Spleen (tissue), 11 donors: ENCODE measurements around the gene GAPVD1. TPM values are rescaled to one million over a fixed set of nuclear protein-coding genes. Genes with fewer than 3 reads are reported as not detected.

ENCODE experiments used
- DNase-seq: peaks from one replicate; pipeline ENCODE4 v3.0.0-alpha.2; 2020
- H3K27ac ChIP-seq, 8 donors: fragments of 200-600 bp; sonication (generic) in 7 of 8; 1 replicate in 4 of 8; 2 replicates in 4 of 8; pipeline versions ENCODE4 v1.5.0 to v1.8.0; 2016 to 2021; ENCODE audit warnings: inconsistent platforms in 4 of 8, mild to moderate bottlenecking in 4 of 8, moderate library complexity in 1 of 8
- H3K27me3 ChIP-seq, 7 donors: fragments of 200-600 bp; sonication (generic) in 6 of 7; replicated peaks in 1 of 7; 1 replicate in 4 of 7; 2 replicates in 3 of 7; pipeline versions ENCODE4 v1.5.0 to v1.8.0; 2016 to 2021; ENCODE audit warnings: inconsistent platforms in 3 of 7, mild to moderate bottlenecking in 1 of 7
- H3K36me3 ChIP-seq, 6 donors: fragments of 200-600 bp; sonication (generic) in 5 of 6; 1 replicate in 4 of 6; 2 replicates in 2 of 6; pipeline versions ENCODE4 v1.5.0 to v1.8.0; 2016 to 2021; ENCODE audit warnings: inconsistent platforms in 2 of 6
- H3K4me1 ChIP-seq, 6 donors: fragments of 200-600 bp; sonication (generic) in 5 of 6; 1 replicate in 3 of 6; 2 replicates in 3 of 6; pipeline versions ENCODE4 v1.5.0 to v1.8.0; 2016 to 2021; ENCODE audit warnings: inconsistent platforms in 3 of 6
- H3K4me3 ChIP-seq, 8 donors: fragments of 200-600 bp; sonication (generic) in 7 of 8; 1 replicate in 4 of 8; 2 replicates in 4 of 8; pipeline versions ENCODE4 v1.5.0 to v1.8.0; 2016 to 2021; ENCODE audit warnings: inconsistent platforms in 4 of 8, mild to moderate bottlenecking in 4 of 8, moderate library complexity in 2 of 8
- H3K9me3 ChIP-seq, 8 donors: fragments of 200-600 bp; sonication (generic) in 7 of 8; 1 replicate in 4 of 8; 2 replicates in 4 of 8; pipeline versions ENCODE4 v1.5.0 to v1.8.0; 2016 to 2021; ENCODE audit warnings: inconsistent platforms in 4 of 8
- CTCF ChIP-seq, 11 experiments: fragments of 200-600 bp in 7 of 11; fragments of 450-650 bp in 4 of 11; sonication (generic) in 4 of 11; IDR thresholded peaks in 8 of 11; conservative IDR thresholded peaks in 3 of 11; 1 replicate in 7 of 11; 2 replicates in 4 of 11; pipeline versions ENCODE4 v1.4.0 to v1.8.0; 2016 to 2021; ENCODE audit warnings: antibody characterized with exemption in 11 of 11, inconsistent platforms in 4 of 11, mild to moderate bottlenecking in 1 of 11
- POLR2A ChIP-seq, 3 donors: fragments of 450-650 bp; IDR thresholded peaks; one replicate each; pipeline ENCODE4 v1.5.1; 2017; ENCODE audit warnings: antibody characterized with exemption in 3 of 3, mild to moderate bottlenecking in 1 of 3
- POLR2AphosphoS5 ChIP-seq, 3 donors: sonication (generic); formaldehyde crosslinking; IDR thresholded peaks; one replicate each; pipeline ENCODE4 v1.5.1; 2017; ENCODE audit warnings: antibody characterized with exemption in 3 of 3
- WGBS, 5 donors: extraction: QIAGEN DNeasy Blood & Tissue Kit in 3 of 5; methylation state at CpG; one replicate each; pipeline versions ENCODE4 v1.1.5 to v1.1.7; 2013 to 2018; 5-methylcytosine and 5-hydroxymethylcytosine counted together
- intact Hi-C: fragments of 100-400 bp; cut with DNase I; formaldehyde crosslinking; loops from one replicate; pipeline ENCODE4 v1.15.0; 2023; ENCODE audit warnings: low total_unique reads
- polyA plus RNA-seq, 3 donors: library from polyadenylated mRNA; stranded (reverse); fragments of 200-250 nt; gene quantifications; one replicate each; pipeline ENCODE4 v1.2.1, GENCODE V29; 2013
- total RNA-seq, 7 donors: library from RNA; depleted of rRNA in 3 of 7; stranded (reverse); fragments of >200 nt in 3 of 7; fragmentation: NEBNext Ultra II Directional in 4 of 7; extraction: Animal tissue kit (Norgen Biotek cat#: 25700) in 4 of 7; gene quantifications; one replicate each; pipeline versions ENCODE4 v1.1.0 to v1.2.1, GENCODE V29; 2016 to 2021
- donor health status: healthy with polysubstance abuse.
- donor health status: DM: no; HTN: no; CAD: no; lungs with moderate emphysema.
- donor health status: DM: no; HTN: no; CAD: no.
- donor health status: Bipolar disorder and iron deficiency.
- donor health status: healthy.
- donor health status: DM: no; HTN: no; CAD: no.
- donor health status: DM: yes; HTN: yes; CAD: no.

The GAPVD1 gene
- total and polyA plus RNA-seq, 10 donors, result 4.9 to 79.3 (median 61.9) TPM

GRCh38 chr9:125387861-125388524, 126.4 kb downstream of the GAPVD1 start:
- no peaks in the 10 kb centered on the region for H3K4me1 ChIP-seq
- intact Hi-C loops, result no loop called here
- H3K36me3 ChIP-seq, result no peaks in the 10 kb centered on the region
- H3K27ac ChIP-seq, result no peak overlapping the region
- H3K4me3 ChIP-seq, result no peak overlapping the region
- H3K27me3 ChIP-seq, result no peaks in the 10 kb centered on the region
- no peak for TF ChIP-seq POLR2AphosphoS5 (IDR thresholded peaks at IDR 0.05)
- TF ChIP-seq CTCF (IDR thresholded peaks at IDR 0.05 in 8 of 11, conservative IDR thresholded peaks at IDR 0.05 in 3 of 11), result no peak
- TF ChIP-seq POLR2A (IDR thresholded peaks at IDR 0.05), result no peak
- no peaks in the 10 kb centered on the region for H3K9me3 ChIP-seq
- 82 to 88% (median 87%) methylated on average over 8 to 14 of the region's 14 CpGs for WGBS, 5 donors
- no peak for DNase-seq

- no peak for TF ChIP-seq CTCF (IDR thresholded peaks at IDR 0.05 in 8 of 11, conservative IDR thresholded peaks at IDR 0.05 in 3 of 11)
- TF ChIP-seq POLR2AphosphoS5 (IDR thresholded peaks at IDR 0.05), result no peak
- TF ChIP-seq POLR2A (IDR thresholded peaks at IDR 0.05), result no peak
- H3K4me1 ChIP-seq, result no peaks in the 10 kb centered on the region
- H3K27ac ChIP-seq, result no peak overlapping the region
- H3K27me3 ChIP-seq, result no peaks in the 10 kb centered on the region
- WGBS, 5 donors, result 49 to 71% (median 68%) methylated on average over 6 of the region's 6 CpGs
- no peak overlapping the region for H3K4me3 ChIP-seq
- DNase-seq, result no peak
- intact Hi-C loops, result no loop called here
- no peaks in the 10 kb centered on the region for H3K9me3 ChIP-seq
- H3K36me3 ChIP-seq, result no peaks in the 10 kb centered on the region
Measured at GRCh38 chr9:125388978-125389377, 127.4 kb downstream of the GAPVD1 start.

- no peak for DNase-seq
- TF ChIP-seq POLR2AphosphoS5 (IDR thresholded peaks at IDR 0.05), result no peak
- no peak for TF ChIP-seq POLR2A (IDR thresholded peaks at IDR 0.05)
- TF ChIP-seq CTCF (IDR thresholded peaks at IDR 0.05 in 8 of 11, conservative IDR thresholded peaks at IDR 0.05 in 3 of 11), result no peak
- Histone ChIP-seq H3K36me3 (no peaks in the 10 kb centered on the region), H3K27ac (no peak overlapping the region), H3K4me3 (no peak overlapping the region), H3K27me3 (no peaks in the 10 kb centered on the region), H3K9me3 (no peaks in the 10 kb centered on the region), H3K4me1 (no peaks in the 10 kb centered on the region)
- intact Hi-C loops, result no loop called here
- WGBS, 5 donors, result 90 to 96% (median 93%) methylated on average over 6 of the region's 6 CpGs
Measured at GRCh38 chr9:125391704-125392103, 130.1 kb downstream of the GAPVD1 start.

- TF ChIP-seq POLR2A (IDR thresholded peaks at IDR 0.05) (no peak), POLR2AphosphoS5 (IDR thresholded peaks at IDR 0.05) (no peak), CTCF (IDR thresholded peaks at IDR 0.05 in 8 of 11, conservative IDR thresholded peaks at IDR 0.05 in 3 of 11) (no peak)
- Histone ChIP-seq H3K4me3 (no peak overlapping the region), H3K9me3 (no peaks in the 10 kb centered on the region), H3K27ac (no peak overlapping the region), H3K36me3 (no peaks in the 10 kb centered on the region), H3K4me1 (no peaks in the 10 kb centered on the region), H3K27me3 (no peaks in the 10 kb centered on the region)
- WGBS, 5 donors, result 74 to 90% (median 84%) methylated on average over 3 of the region's 3 CpGs
- no peak for DNase-seq
- intact Hi-C loops, result no loop called here
Measured at GRCh38 chr9:125393426-125393825, 131.8 kb downstream of the GAPVD1 start.
